ENCODE measurements around the gene PNPO.
"Not testable (repeated sequence)": the region's sequence is repeated elsewhere in the genome, so short reads cannot be mapped to it uniquely, and the experiment has no call there.

Gene PNPO

DNA sequence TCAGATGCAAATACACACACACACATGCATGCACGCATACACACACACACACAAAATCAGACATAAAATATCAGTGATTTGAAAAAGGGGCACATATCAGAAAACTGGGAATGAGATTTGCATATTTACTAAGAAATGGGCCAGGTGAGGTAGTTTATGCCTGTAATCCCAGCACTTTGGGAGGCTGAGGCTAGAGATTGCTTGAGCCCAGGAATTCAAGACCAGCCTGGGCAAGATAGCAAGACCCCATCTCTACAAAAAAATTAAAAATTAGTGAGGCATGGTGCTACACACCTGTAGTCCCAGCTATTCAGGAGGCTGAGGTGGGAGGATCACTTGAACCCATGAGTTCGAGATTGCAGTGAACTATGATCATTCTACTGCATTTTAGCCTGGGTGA lies 22.4 kb upstream of the PNPO start:
- DNase-seq: no peak

DNA sequence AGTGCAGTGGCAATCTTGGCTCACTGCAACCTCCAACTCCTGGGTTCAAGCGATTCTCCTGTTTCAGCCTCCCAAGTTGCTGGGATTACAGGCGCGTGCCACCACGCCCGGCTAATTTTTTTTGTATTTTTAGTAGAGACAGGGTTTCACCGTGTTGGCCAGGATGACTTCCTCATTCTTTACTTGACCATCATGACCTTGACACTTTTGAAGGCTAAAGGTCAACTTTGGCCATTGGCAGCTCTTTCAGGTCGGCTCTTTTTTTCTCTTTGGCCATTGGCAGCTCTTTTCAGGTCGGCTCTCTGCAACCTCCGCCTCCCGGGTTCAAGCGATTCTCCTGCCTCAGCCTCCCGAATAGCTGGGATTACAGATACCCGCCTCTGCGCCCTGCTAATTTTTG lies 21.5 kb upstream of the PNPO start:
- not testable (repeated sequence) for DNase-seq

DNA sequence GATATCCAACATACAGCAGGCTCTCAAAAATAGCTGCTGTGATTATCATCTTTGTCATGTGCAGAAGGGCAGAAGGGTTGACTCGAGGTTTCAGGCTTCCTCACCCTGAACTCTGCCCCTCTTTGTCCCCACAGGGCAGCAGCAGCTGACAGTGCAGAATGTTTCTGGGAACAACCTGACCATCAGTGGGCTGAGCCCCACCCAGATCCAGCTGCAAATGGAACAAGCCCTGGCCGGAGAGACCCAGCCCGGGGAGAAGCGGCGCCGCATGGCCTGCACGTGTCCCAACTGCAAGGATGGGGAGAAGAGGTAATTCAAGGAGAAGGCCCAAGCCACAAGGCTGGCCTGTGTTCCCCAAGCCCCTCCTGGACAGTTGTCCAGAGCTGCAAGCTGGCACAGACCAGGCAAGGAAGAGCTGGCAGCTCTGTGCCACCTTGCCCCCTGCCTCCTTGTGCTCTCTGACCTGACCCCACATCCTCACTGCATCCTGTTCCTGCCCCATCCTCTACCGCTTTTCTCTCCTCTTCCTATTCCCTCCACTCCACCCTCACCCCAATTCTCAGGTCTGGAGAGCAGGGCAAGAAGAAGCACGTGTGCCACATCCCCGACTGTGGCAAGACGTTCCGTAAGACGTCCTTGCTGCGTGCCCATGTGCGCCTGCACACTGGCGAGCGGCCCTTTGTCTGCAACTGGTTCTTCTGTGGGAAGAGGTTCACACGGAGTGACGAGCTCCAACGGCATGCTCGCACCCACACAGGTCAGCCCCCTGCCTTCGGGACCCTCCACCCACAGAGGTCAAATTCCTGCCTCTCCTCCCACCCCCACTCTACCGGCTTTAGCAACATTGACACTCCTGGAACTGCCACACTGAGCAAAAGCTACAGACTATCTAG lies 16.3 kb upstream of the PNPO start:
- DNase-seq: no peak

DNA sequence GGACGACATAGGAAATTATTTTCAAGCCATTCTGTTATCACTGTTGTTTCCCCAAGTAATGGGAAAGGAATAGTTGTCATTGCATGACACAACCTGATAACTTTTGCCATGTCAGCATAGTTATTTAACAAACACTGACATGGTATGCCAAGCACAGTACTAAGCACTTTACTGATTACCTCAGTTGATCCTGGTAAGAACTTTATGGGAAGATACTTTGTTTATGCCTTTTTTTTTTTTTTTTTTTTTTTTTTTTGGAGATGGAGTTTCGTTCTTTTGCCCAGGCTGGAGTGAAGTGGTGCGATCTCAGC lies 15.7 kb upstream of the PNPO start:
- DNase-seq: no peak

DNA sequence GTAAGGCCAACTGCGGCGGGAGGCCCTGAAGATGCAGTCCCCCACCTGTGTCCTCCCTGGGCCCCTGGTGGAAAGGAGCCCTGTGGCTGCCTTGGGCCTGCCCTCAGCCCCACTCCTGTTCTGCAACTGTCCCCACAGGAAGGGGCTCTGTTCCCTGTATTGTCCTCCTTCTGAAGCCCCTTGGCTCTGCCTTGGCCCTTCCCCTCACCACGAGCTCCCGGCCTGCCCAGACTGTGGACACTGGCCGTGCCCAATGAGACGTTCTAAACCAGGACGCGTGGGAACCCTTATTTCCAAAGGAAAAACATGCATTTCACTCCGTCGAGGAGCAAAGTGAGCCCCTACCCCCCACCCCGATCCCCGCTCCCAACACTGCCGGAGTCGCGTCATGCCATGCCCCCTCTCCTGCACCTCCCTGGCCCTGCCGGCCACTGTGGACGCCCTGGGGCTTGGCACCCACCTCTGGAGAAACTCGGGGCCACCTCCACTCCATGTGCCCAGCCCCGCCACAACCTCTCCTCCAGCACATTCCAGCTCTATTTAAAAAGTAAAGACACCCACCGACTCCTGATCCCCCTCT lies 13.5 kb upstream of the PNPO start:
- DNase-seq: no peak

DNA sequence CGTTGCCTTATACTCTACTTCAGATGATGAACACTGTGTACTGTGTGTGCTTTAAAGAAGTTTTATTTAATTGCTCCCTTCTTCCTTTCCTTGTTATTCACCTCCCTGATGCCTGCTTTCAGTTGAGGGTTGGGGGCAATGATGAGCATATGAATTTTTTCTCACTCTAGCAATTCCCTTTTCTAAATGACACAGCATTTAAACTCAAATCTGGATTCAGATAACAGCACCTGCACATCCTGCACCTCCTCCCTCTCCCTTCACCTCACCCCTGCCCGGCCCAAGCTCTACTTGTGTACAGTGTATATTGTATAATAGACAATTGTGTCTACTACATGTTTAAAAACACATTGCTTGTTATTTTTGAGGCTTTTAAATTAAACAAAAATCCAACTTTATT lies 13.0 kb upstream of the PNPO start:
- no peak for DNase-seq

DNA sequence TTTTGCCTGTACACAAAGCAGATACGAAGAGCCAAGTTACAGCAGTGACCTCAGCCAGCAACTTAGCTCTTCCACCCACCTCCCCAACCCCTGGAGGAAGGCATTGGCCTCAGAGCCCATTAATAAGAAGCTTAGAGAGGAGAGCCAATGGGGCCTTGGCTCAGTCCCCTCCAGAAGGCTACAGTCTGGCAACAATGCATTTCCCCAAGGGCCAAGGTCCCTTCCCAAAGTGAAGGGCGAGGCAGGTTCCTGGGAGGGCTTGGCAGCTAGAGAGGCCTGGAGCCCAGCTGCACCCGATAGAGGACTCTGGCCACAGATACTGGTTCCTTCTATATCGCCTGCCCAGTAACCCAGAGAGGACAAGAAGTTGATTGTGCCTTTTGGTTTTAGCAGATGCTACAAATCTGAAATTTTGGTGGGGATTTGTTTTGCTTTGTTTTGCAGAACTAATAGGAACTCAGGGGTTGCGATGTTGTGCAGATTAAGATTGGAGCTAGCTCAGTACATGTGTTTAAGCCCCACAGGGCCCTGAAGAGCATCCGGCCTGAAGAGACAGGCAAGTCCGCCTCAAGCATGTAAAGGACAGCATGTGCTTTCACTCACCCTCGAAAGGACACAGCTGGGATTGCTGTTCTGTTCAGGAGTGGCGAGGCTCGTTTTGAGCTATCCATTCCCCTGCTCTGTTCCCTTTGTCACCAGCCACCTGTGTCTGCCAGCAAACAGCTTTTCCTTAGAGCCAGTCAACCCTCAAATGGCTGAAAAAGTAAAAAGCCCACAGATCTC lies 12.0 kb upstream of the PNPO start:
- no peak for DNase-seq

DNA sequence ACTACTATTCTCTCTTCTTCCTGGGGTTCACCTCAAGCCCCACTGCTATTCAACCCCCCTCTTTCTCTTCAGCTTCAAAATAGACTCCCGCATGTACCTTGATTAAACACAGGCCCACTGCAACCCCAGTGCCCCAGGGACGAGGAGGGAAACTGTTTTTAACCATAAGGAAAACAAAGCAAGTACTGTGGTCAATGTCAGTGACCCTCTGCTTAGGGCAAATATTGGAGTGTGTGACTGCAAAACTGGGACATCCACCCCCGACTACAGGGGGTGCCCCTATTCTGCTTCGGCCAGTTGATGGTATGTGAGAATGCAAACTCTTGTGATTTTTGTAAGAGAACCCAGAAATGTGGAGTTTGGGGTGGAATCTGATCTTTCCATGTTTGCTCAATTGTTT lies 9.5 kb upstream of the PNPO start:
- DNase-seq: no peak

DNA sequence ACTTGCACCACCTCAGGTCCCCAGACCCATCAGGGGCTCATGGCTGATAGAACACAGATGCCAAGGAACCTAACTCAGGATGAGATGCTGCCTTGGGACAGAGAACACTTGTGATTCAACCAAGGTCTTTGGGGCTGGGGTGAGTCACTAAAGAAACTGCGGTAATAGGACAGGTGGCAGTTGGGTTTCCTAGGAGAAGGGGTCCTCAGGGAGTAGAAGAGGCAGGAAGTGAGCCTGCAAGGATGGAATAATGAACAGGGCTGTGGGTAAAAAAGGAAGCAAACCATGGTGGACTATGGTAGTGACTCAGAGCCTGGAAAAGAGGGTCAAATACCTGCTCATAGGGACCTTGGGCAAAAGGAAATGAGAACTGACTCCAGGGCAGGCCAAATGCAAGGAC lies 6.5 kb upstream of the PNPO start:
- DNase-seq: no peak

DNA sequence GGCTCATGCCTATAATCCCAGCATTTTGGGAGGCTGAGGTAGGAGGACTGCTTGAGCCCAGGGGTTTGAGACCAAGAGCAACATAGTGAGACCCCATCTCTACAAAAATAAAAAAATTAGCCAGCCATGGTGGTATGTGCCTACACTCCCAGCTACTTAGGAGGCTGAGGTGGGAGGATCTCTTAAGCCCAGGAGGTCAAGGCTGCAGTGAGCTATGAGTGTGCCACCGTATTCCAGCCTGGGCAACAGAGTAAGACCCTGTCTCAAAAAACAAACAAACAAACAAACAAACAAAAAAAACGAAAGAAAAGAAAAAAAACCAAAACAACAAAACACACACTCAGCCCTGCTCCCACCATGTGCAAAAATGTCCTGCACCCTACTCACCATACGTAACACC lies 5.9 kb upstream of the PNPO start:
- not testable (repeated sequence) for DNase-seq

DNA sequence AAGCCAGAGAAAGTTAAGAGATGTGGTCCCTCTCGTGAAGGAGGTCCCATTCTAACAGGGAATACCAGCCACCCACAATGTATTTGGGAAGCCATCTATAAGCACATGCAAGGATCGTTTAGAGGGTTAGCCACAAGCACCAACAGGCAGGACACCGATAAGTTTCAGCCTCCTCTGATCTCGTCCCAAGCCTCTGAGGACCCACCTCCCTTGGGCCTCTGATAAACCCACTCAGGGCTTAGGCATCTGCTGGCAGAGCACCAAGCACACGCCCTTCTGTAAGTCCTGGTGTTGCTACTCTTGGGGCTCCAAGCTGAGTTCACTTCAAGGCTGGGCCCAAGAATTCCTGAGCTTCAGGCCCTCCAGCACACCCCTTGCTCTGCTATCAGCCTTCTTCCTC lies 5.4 kb upstream of the PNPO start:
- no peak for DNase-seq

DNA sequence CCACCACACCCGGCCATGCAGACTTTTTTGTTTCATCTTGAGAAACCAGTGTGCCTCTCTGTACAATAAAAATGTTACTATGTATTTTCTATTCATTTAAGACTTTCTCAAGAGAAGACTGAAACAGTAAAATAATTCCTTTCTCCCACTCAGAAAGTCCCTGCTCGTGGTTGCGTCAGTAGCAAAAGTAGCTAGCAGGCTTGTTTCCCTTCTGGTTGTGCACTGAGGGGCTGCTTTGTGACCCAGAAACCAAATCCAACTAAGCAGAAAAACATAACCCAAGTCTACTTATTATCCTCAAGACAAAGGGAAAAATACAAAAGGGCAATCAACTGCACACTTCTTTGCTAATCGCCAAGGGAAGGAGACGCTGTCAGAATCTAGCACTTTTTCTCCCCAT lies 3.4 kb upstream of the PNPO start:
- DNase-seq: no peak

DNA sequence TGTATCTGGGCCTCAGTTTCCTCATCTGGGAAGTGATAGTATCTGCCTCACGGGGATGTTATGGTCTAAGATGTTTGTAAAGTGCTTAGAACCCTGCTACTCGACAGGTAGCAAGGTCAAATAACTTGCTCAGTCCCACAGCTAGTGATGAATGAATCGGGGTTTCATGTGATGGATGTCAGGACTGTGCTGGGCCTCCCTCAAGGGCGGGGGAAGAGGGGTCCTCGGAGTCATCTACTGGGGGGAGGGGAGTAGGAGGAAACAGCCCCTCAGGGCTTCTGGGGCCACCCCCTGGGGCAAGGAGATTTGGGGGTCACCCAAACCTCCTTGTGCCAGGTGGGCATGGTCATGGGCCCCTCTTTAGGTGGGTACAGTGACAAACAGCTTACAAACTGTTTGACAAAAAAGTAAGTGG lies 732 bp downstream of the PNPO start:
- DNase-seq: no peak

DNA sequence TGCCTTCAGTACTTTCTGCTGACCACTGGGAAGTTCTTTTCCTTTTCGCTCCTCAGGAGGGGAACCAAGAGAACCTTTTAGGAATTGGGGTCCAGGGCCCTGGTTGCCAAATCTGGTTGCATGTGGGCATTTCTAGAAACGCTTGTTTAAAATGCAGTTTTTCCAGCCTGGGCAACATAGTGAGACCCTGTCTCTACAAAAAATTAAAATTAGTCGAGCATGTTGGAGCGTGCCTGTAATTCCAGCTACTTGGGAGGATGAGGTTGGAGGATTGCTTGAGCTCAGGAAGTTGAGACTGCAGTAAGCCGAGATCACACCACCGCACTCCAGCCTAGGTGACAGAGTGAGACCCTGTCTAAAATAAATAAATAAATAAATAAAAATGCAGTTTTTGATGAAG lies 1.2 kb downstream of the PNPO start:
- DNase-seq: no peak

DNA sequence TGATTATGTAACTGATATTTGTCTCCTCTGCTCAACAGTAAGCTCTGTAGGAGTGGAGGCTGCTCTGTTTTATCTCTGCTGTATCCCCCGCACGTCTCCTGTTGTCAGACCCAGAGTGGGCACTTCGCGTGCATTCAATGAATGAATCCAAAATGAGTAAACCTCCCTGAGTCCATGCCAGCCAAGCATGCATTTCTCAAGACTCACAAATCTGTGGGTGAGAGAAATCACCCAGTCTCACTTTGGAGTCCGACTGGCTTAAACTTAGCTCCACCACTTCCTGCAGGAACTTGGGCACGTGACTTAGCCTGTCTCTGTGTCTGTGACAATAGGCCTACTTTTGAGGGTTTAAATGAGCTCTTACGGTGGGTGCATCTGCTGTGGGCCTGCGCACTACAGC lies 3.7 kb downstream of the PNPO start:
- DNase-seq: no peak

DNA sequence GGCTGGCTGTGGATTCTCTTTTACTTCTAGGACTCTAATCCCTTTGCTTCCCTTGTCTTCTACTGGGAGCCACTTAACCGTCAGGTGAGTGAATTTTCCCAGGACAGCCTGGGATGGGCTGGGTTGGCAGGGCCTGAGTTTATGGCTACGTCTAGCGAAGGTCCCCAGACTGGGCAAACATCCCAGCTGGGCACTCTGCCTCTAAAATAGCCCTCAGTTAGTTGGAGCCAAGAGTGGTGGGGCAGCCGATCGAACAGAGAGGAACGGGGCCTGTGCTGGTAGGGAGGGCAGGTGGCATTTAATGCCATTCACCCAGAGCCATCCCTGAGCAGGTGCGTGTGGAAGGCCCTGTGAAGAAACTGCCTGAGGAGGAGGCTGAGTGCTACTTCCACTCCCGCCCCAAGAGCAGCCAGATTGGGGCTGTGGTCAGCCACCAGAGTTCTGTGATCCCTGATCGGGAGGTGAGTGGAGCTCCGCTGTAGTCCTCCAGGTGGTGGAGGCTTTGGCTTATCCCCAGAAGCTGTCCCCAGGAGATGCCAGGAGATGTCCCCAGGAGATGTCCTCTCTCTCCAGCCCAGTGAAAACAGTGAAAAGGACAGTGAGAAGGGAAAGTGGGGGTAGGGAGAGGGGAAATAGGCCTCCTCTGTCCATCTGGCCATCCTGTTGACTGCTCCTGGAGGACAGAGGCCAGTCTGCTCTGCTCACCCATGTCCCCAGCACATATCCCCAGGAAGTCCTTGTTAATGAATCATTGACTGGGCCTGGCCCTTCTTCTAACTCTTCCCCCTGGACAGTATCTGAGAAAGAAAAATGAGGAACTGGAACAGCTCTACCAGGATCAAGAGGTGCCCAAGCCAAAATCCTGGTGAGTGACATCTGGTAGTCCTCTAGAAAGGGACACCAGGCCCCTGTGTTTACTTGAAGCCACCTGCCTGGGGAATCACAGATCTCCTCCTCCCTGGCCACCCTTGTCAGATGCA lies 4.4 kb downstream of the PNPO start:
- DNase-seq: no peak

DNA sequence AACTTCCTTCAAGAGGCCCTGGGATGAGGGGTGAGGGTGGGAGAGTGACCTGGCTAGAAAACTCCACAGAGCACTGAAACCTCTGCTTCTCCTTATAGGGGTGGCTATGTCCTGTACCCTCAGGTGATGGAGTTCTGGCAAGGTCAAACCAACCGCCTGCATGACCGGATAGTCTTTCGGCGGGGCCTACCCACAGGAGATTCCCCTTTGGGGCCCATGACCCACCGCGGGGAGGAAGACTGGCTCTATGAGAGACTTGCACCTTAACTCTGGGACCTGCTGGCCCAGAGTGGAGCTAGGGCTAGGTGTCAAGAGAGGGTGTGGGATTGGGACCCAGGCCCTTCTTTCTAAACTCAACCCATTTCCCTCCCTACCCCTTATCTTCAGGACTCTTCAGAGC lies 5.1 kb downstream of the PNPO start:
- DNase-seq: no peak

DNA sequence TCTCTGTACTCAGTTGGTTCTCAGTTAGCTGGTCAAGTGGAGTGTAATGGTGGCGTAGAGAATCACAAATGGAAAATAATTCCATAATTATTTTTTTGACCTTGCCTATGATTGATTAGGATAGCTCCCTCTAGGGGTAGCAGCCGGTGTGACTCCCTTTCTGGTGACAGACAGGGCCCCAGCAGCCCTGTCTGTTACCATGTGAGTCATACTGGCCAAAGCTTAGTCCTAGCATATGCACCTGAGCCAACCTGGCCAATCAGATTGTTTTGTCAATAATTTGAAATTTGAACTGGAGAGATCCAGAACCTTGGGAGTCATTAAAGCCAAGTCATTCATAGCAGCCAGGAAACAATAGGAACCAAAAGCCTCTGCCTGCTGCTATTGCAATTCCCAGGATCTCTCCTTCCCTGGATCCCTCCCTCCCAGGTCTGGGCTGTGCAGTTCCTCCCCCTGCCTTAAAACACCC lies 5.6 kb downstream of the PNPO start:
- peak; percentile 75 for DNase-seq

DNA sequence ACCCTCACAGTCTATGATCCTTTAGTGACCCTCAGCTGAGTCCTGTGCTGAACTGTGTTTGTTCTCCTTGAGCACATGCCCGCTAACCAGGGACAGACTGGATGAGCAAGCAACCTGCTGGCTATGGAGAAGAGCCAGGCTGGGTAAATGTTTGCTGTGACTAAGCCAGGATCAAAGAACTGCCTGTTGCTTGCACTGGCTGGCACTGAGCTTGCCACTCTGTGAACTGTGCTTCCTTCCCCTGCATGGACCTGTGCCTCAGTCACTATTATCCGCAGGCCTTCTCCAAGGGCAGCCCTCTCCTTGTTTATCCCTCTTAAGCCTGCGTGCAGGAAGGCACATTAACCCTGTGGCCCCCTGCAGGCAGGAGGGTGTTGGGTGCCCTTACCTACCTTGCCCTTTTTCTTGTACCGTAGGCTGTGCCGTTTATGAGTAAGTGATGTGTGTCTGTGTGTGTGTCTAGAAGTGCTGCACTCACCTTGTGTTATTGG lies 7.4 kb downstream of the PNPO start:
- DNase-seq: no peak

DNA sequence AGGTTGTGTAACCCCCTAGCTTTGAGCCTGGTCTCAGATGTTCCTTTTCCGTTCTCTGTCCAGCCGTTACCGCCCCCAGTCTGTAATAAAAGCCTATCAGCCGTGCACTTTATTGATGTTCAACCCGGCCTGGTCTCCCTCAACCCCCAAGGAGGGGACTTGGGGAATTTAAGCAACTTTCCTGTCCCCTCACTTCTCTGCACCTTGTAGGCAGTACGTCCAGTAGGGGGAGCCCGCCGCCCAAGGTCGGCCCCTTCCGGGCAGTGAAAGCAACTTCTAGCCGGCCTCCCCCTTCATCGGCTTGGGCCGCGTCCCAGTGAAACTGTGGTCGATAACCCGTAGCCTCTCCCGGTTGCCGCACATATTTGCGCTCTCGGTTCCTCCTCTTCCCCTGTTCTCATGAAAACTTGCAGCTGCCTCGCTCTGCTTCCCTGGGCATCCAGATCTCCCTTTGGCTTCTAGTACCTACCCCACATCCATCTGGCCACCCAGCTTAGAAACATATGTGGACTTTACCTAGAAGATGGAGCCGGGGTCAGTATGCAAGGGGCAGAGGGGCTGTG lies 7.9 kb downstream of the PNPO start:
- DNase-seq: peak; percentile 81

DNA sequence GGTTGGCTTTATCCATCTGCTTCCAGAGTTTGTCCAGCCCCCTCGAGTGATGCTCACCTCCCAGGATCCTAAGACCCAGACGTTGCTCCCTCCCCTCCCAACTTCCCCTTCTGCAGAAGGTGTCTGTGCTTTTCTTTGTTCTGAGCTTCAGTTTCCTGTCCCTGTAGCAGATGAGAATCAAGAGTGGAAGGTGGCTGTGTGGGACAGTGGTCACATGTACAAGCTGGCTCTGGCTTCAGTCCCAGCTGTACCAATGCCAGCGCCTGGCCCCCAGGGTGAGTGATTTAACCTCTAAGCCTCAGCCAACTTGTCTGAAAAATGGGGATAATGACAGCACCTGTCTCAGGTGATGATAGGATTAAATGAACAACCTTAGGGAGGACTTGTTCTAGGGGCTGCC lies 8.6 kb downstream of the PNPO start:
- DNase-seq: no peak

DNA sequence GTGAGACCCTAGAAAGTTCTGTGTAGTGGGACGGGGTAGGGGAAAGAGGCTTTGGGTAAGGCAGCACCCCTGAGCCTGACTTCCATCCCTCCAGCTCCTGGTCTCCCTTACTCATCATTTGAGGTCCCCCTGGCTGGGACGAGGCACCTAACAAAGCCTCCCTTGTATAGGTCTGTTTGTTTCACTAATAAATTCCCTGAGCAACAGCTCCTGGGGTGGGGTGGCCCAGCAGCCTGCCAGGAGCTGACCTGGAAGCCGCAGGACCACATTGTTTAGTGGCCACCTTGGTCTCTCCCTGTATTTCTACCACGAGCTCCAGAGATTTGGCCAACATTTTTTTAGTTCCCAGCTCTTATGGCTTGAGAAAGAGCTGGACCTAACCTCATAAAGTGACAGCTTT lies 9.1 kb downstream of the PNPO start:
- no peak for DNase-seq

Measured in stimulated activated CD4-positive, alpha-beta T cell treated with anti-CD3 and anti-CD28 coated beads, Interleukin-4, amount 100 ng/mL, for 1 hour (primary cell).